Stomach (tissue), 9 donors: ENCODE measurements around the gene FREM2. TPM values are rescaled to one million over a fixed set of nuclear protein-coding genes. Genes with fewer than 3 reads are reported as not detected.

Experiments
- DNase-seq, 2 donors: peaks; one replicate each; pipeline versions ENCODE4 v3.0.0 to v3.0.0-alpha.2; 2013 to 2019
- H3K27ac ChIP-seq, 5 donors: fragments of 200-600 bp in 4 of 5; sonication (generic) in 4 of 5; one replicate each; pipeline ENCODE4 v1.5.1; 2013 to 2019; ENCODE audit warnings: mild to moderate bottlenecking in 1 of 5, moderate library complexity in 1 of 5
- H3K27me3 ChIP-seq, 3 donors: fragments of 200-600 bp; sonication (generic); one replicate each; pipeline ENCODE4 v1.5.1; 2017 to 2019; ENCODE audit warnings: mixed run types in 1 of 3
- H3K36me3 ChIP-seq, 4 donors: fragments of 200-600 bp; sonication (generic); 1 replicate in 3 of 4; 2 replicates in 1 of 4; pipeline ENCODE4 v1.5.1; 2016 to 2019
- H3K4me1 ChIP-seq, 4 donors: fragments of 200-600 bp; sonication (generic); one replicate each; pipeline ENCODE4 v1.5.1; 2016 to 2019
- H3K4me3 ChIP-seq, 4 donors: fragments of 200-600 bp; sonication (generic) in 3 of 4; one replicate each; pipeline ENCODE4 v1.5.1; 2016 to 2019; ENCODE audit warnings: mild to moderate bottlenecking in 1 of 4
- H3K9me3 ChIP-seq, 4 donors: fragments of 200-600 bp; sonication (generic); one replicate each; pipeline ENCODE4 v1.5.1; 2016 to 2019
- EP300 ChIP-seq: sonication (generic); formaldehyde crosslinking; IDR thresholded peaks from one replicate; pipeline ENCODE4 v1.6.1; 2017; ENCODE audit warnings: antibody characterized with exemption
- POLR2A ChIP-seq, 4 donors: fragments of 450-650 bp; IDR thresholded peaks; one replicate each; pipeline ENCODE4 v1.6.1; 2016; ENCODE audit warnings: antibody characterized with exemption in 4 of 4, control low read depth in 2 of 4, mild to moderate bottlenecking in 1 of 4, moderate library complexity in 1 of 4
- POLR2AphosphoS5 ChIP-seq, 3 donors: sonication (generic); formaldehyde crosslinking; IDR thresholded peaks; one replicate each; pipeline ENCODE4 v1.6.1; 2016; ENCODE audit warnings: antibody characterized with exemption in 3 of 3
- WGBS, 5 donors: extraction: QIAGEN DNeasy Blood & Tissue Kit in 3 of 5; methylation state at CpG; one replicate each; pipeline versions ENCODE4 v1.1.5 to v1.1.7; 2013 to 2018; 5-methylcytosine and 5-hydroxymethylcytosine counted together
- intact Hi-C: fragments of 100-400 bp; cut with DNase I; formaldehyde crosslinking; loops from one replicate; pipeline ENCODE4 v1.15.1; 2023; ENCODE audit warnings: low total_unique reads
- polyA plus RNA-seq, 3 donors: library from polyadenylated mRNA; stranded (reverse); fragments of 200-250 nt; gene quantifications; one replicate each; pipeline ENCODE4 v1.2.3, GENCODE V29; 2013
- total RNA-seq, 5 donors: library from RNA; depleted of rRNA; stranded (reverse); fragments of >200 nt; gene quantifications; one replicate each; pipeline versions ENCODE4 v1.1.0 to v1.2.3, GENCODE V29; 2014 to 2016
- TF ChIP-seq, protein P1 (sequence below), 7 experiments: fragments of 450-650 bp in 4 of 7; fragments of 200-600 bp in 3 of 7; sonication (generic) in 3 of 7; IDR thresholded peaks; one replicate each; pipeline ENCODE4 v1.5.1; 2016 to 2019; ENCODE audit warnings: antibody characterized with exemption in 7 of 7, control low read depth in 2 of 7, mild to moderate bottlenecking in 1 of 7
- donor health status: healthy with polysubstance abuse.
- donor health status: Bipolar disorder and iron deficiency.
- donor health status: healthy.

FREM2 gene
- total and polyA plus RNA-seq, 8 donors, result 0.37 to 18.0 (median 1.3) TPM

DNA sequence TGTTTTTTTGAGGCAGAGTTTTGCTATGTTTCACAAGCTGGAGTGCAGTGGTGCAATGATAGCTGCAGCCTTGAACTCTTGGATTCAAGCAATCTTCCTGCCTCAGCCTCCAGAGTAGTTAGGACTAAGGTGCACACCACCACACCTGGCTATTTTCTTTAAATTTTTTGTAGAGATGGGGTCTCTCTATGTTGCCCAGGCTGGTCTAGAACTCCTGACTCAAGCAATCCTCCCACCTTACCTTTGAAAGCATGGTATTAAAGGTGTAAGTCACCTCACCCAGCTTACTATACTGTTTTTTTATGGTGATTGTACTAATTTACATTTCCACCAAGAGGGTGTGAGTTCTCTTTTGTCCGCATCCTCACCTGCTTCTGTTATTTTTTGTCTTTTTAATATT is 110.0 kb downstream of the FREM2 start:
- H3K27me3 ChIP-seq, result no peaks in the 10 kb centered on the region
- no peaks in the 10 kb centered on the region for H3K36me3 ChIP-seq
- TF ChIP-seq POLR2A (IDR thresholded peaks at IDR 0.05), result no peak
- no peak for TF ChIP-seq POLR2AphosphoS5 (IDR thresholded peaks at IDR 0.05)
- TF ChIP-seq, protein P1, sequence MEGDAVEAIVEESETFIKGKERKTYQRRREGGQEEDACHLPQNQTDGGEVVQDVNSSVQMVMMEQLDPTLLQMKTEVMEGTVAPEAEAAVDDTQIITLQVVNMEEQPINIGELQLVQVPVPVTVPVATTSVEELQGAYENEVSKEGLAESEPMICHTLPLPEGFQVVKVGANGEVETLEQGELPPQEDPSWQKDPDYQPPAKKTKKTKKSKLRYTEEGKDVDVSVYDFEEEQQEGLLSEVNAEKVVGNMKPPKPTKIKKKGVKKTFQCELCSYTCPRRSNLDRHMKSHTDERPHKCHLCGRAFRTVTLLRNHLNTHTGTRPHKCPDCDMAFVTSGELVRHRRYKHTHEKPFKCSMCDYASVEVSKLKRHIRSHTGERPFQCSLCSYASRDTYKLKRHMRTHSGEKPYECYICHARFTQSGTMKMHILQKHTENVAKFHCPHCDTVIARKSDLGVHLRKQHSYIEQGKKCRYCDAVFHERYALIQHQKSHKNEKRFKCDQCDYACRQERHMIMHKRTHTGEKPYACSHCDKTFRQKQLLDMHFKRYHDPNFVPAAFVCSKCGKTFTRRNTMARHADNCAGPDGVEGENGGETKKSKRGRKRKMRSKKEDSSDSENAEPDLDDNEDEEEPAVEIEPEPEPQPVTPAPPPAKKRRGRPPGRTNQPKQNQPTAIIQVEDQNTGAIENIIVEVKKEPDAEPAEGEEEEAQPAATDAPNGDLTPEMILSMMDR (IDR thresholded peaks at IDR 0.05), result no peak
- no peak for DNase-seq
- 91 to 100% (median 97%) methylated on average over 1 of the region's 1 CpG for WGBS, 5 donors
- no peak overlapping the region for H3K27ac ChIP-seq
- no peak overlapping the region for H3K4me3 ChIP-seq
- no peaks in the 10 kb centered on the region for H3K9me3 ChIP-seq
- no peaks in the 10 kb centered on the region for H3K4me1 ChIP-seq
- intact Hi-C loops, result no loop called here

GRCh38 chr13:38803531-38803930 is 116.7 kb downstream of the FREM2 start:
- Histone ChIP-seq H3K4me3 (no peak overlapping the region), H3K27me3 (no peaks in the 10 kb centered on the region), H3K4me1 (no peaks in the 10 kb centered on the region), H3K9me3 (peaks cover 0 to 11% (median 6%) of the 10 kb centered on the region in 4 donors), H3K36me3 (no peaks in the 10 kb centered on the region), H3K27ac (no peak overlapping the region)
- TF ChIP-seq POLR2AphosphoS5 (IDR thresholded peaks at IDR 0.05) (no peak), POLR2A (IDR thresholded peaks at IDR 0.05) (no peak), EP300 (no peak)
- TF ChIP-seq, protein P1 (IDR thresholded peaks at IDR 0.05), result no peak
- whole genome bisulfite sequencing, 5 donors, result 70 to 83% (median 75%) methylated on average over 2 of the region's 2 CpGs
- DNase-seq, result no peak
- intact Hi-C loops, result no loop called here

GRCh38 chr13:38804061-38804460 is 117.2 kb downstream of the FREM2 start:
- Histone ChIP-seq H3K9me3 (peaks cover 0 to 16% (median 9%) of the 10 kb centered on the region in 4 donors), H3K27ac (no peak overlapping the region), H3K4me3 (no peak overlapping the region), H3K36me3 (no peaks in the 10 kb centered on the region), H3K27me3 (no peaks in the 10 kb centered on the region), H3K4me1 (no peaks in the 10 kb centered on the region)
- intact Hi-C loops, result no loop called here
- 89 to 92% (median 92%) methylated on average over 2 of the region's 2 CpGs for WGBS, 5 donors
- no peak for DNase-seq
- TF ChIP-seq, protein P1 (IDR thresholded peaks at IDR 0.05), result no peak
- no peak for TF ChIP-seq EP300
- no peak for TF ChIP-seq POLR2AphosphoS5 (IDR thresholded peaks at IDR 0.05)

- DNase-seq, result no peak
- Histone ChIP-seq H3K9me3 (peaks cover 0 to 19% (median 11%) of the 10 kb centered on the region in 4 donors), H3K27me3 (no peaks in the 10 kb centered on the region), H3K4me3 (no peak overlapping the region), H3K27ac (no peak overlapping the region), H3K36me3 (no peaks in the 10 kb centered on the region), H3K4me1 (no peaks in the 10 kb centered on the region)
- no peak for TF ChIP-seq POLR2A (IDR thresholded peaks at IDR 0.05)
- TF ChIP-seq EP300, result no peak
- no peak for TF ChIP-seq POLR2AphosphoS5 (IDR thresholded peaks at IDR 0.05)
- TF ChIP-seq, protein P1 (IDR thresholded peaks at IDR 0.05), result no peak
- intact Hi-C loops, result no loop called here
- WGBS, 5 donors, result 55 to 86% (median 82%) methylated on average over 1 of the region's 1 CpG
These were observed 117.7 kb downstream of the FREM2 start for GRCh38 chr13:38804536-38804935.
